Activated T-cell treated with anti-CD3 and anti-CD28 coated beads for 4 hours (primary cell): ENCODE data around the gene ZNF688.
A peak's percentile ranks its signal among the peaks of the same experiment; 100 is the strongest.
"Not testable (repeated sequence)": the region's sequence is repeated elsewhere in the genome, so short reads cannot be mapped to it uniquely, and the experiment has no call there.

Source experiments
- DNase-seq: peaks from one replicate; pipeline ENCODE4 v3.0.0-alpha.2; 2020

Gene ZNF688

DNA sequence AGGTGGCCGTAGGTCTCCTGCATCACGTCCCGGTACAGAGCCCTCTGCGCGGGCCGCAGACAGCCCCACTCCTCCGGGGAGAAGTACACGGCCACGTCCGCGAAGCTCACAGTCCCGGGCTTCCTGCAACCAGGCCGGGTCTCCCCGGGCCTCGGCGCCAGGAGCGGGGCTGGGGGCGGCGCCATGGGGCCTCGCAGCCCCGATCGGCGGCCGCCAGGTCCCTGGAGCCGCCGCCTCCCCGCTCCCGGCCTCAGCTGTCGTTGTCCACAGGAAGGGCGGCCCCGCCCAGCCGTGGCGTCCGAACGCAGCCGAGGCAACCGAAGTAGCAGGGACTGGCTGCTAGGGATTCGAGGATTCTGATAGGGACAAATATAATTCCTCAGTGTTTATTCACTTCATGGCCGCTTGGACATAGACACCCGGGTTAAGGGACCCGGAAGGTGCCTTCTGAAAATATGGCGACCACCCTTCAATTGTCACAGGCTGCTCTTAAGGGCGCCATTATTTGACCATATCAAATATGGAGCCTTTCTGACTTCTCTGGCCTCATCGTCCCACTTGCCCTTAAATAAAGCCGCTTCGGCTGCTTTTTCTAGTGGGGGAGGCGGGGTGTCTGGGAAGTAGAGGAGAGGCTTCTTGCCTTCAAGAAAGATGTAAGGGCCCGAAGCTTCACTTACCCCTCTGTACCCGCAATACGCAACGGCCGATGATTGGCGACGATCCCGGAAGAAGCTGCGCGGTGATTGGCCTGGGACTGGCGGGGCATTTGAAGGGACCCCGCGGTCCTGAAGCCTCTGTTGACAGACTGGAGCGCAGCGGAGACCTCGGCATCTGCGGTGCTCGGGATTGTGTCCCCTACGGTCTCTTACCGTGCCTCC lies at the start of gene ZNF688:
Gene ZNF688 (minus strand): TSS at position 270 of the 878 bp plus-strand sequence. CDS start 85 bp downstream, at position 185.
- DNase-seq: peak; percentile 91

DNA sequence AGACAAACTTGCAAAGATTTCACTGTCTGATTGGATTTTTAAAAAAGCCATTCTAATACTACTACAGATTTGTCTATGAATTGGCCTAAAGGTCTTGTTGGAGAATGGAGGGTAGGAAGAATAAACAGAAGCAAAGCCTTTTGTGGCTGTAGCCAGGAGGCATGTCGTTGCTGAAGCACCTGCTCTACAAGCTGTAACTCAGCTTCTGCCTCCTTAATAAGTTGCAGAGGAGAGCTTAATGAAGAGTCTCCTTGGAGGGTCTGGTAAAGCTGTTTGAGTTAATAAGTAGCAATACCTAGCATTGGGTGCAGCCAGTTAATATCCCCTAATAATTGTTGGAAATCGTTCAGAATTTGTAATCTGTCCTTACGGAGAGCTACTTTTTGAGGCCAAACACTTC lies 48.7 kb upstream of the ZNF688 start:
- no peak for DNase-seq

DNA sequence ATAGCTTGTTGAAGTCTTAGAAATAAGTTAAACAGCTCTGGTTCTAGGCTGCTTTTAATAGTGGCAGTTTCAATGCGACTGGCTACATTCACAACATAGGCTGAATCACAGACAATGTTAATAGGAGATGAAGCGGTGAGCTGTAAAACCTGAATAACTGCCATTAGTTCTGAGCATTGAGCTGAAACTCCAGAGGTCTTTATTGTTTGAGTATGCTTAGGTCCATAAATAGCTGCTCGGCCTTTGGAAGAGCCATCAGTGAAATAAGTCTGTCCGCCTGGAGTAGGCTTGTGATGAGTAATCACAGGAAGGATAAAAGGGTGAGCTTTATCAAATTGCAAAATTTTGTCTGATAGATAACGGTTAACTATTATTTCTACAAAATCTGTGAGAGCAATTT lies 48.1 kb upstream of the ZNF688 start:
- DNase-seq: no peak

DNA sequence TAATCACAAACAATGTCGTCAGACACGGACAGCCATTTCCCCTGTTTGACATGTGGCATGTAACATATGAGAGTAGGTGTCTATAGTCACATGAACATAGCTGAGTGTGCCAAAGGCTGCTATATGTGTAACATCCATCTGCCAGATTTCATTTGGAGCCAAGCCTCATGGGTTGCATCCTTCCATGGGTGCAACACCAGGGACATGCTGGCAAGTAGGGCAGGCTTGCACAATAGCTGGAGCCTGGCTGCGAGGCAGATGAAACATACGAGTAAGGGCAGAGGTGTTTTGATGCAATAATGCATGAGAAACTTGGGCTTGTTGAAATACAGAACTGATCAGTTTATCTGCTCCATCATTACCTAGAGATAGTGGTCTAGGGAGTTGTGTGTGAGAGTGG lies 47.7 kb upstream of the ZNF688 start:
- DNase-seq: no peak

DNA sequence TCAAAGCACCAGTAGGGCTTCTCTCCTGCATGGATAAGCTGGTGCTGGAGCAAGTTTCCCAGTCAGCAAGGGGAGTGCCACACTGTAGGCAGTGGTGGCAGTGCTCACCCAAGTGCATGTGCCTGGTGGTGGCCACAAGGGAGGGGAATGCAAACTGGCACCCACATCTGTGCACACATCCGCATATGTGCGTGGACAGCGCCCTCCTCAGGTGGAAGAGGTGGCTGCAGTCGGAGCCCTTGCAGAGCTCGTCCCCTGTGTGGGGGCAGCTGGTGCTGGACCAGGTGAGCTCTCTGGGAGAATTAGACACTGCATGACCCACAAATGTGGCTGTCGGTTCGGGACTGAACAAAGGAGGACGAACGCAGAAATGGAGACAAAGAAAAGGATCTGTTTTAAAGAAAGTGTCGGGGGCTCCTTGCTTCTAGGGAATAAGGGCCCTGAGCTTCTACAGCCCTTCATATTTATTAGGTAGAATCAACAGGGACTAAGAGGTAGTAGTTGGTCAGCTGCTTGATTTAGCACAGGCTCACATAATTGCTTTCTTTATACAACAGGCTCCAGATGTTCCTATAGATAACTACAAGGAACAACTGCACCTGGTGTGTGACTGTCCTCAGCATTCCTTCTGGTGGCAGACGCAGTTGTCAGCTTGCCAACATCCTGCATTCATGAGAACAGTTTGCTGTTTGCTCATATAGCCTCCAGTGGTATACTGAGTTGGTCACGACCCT lies 44.0 kb upstream of the ZNF688 start:
- peak; percentile 38 for DNase-seq

DNA sequence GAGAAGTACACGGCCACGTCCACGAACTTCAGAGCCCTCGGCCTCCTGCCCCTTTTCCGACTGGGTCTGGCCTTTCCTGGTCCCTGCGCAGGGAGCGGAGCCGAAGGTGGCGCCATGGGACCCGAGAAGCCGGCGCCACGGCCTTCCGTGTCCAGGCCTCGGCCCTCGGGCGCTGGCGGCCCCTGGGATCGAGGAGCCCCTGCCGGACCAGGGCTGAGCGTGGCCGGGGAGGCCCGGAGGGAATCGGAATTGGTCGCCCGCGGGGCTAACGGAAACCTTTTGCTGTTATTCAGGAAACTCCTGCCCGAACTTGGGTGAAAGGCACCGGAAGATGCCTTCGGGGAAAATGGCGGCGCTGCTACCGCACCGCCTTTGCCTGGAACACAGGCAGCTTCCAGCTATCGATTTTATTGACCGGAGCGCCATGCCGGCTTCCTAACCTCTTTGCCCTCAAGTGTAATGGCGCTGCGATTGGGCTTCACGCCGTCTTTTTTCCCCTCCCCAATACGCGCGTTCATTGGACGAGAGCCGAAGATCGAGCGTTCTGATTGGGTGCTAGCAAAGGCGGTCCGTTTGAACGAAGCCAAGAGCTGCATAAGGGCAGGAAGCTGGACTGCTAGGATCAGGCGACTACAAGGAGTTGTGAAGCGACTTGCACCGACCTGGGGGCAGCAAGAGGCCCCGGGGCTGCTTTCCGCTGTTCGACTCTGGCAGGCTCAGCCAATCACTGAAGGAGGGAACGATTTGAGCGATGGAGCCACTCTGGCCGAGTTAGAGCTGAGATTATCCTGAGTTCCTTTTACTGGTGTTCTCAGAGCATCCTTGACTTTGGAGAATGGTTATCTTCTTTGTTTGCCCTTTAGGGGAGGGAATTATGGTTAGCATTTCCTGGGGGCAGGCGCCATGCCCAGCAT lies 38.7 kb upstream of the ZNF688 start, which contains the start of gene ZNF689:
Gene ZNF689 (minus strand): TSS at position 464 of the 914 bp plus-strand sequence. CDS start 348 bp downstream, at position 116.
- peak; percentile 96 for DNase-seq

DNA sequence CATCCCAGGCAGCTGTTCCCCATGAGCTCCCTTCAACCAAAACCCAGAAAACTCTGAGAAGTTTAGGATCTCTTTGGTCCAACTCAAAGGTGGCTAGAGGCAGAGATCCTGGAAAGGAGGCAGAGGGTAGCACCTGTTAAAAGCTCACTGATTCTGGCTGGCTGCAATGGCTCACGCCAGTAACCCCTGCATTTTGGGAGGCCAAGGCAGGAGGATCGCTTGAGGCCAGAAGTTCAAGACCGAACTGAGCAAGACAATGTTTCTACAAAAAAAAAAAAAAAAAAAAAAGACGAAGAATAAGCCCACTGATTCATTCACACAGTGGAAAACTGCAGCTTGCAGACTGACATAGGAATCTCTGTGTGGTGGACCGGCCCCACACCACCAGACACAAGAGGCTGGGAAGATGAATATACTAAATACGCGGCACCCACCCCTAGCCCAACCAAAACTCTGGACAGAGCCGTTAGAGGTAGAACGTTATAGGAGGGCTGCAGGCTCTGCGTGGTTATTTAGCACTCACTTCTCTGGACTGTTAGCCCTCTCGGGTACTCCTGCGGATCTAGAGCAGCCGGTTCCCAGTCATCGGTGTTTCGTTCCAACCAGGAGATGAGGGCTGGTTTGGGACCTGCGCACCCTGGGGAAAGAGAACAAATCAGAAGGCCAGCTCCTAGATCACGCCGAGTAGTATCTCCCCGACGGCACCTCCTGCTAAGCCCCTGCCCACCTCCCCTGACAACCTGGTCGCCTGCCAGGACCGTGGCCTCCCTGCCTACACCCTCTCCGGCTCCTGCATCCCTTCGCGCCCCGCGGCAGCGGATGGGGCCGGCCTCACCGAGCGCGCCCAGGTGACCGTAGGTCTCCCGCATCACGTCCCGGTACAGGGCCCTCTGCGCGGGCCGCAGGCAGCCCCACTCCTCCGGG lies 37.8 kb upstream of the ZNF688 start:
- peak; percentile 24 for DNase-seq

DNA sequence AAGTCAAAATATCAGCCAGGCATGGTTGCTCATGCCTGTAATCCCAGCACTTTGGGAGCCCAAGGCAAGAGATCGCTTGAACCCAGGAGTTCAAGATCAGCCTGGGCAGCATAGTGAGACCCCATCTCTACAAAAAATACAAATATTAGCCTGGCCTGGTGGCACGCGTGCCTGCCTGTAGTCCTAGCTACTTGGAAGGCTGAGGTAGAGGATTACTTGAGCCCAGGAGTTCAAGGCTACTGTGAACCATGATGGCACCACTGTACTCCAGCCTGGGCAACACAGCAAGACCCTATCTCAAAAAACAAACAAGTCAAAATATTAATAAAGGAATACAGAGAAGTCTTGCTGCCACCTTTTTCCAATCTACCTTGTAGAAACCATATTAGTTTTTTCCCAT lies 34.5 kb upstream of the ZNF688 start:
- DNase-seq: no peak

DNA sequence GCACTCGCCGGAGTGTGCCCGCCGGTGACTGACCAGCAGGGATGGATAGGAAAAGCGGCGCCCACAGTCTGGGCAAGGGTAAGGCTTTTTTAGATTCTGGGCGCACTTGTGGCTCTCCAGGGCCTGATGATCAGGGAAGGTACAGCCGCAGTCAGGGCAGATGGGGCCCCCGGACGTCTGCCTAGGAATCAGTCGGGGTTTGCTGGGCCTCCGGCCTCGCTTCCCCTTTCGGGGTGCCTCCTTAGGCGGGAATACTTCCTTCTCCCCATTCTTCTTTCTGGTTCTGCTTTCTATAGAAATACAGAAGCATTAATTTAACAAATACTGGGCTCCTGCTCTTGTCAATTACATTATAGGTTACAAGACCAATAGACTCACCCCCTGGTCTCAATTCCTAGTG lies 33.6 kb upstream of the ZNF688 start:
- no peak for DNase-seq

DNA sequence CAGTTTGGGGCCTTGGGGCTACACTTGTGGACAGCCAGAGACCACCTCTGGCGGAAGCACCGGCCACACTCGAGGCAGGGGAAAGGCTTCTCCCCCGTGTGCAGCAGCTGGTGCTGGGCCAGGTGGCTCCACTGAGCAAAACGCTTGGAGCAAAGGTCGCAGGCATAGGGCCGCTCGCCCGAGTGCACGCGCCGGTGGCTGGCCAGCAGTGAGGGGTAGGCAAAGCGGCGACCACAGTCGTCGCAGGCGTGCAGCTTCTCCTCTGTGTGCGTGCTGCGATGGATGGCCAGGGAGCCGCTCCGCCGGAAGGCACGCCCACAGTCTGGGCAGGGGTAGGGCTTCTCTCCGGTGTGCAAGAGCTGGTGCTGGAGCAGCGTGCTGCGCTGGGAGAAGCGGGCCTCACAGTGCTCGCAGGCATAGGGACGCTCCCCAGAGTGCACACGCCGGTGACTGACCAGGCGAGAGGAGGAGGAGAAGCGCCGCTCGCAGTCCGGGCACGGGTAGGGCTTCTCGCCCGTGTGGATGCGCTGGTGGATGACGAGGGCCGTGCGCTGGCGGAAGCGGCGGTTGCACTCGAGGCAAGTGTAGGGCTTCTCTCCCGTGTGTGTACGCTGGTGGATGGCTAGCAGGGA lies 32.9 kb upstream of the ZNF688 start:
- no peak for DNase-seq

DNA sequence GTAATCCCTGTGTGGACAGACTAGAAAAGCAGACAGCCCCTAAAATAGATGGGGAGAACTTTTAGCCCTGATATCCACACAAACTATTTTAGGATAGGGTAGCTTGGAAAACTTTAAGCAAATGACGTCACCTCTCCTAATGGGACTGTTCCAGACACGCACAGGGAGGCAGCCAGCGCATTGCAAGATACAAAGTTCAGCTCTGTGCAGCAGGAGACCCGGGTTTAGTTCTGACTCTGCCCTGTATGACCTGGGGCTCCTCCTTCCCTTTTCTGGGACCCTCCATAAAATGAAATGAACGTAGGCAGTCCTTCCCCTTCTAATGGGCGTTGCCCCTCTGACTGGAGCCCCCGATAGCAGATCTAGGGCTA lies 32.4 kb upstream of the ZNF688 start:
- DNase-seq: no peak

DNA sequence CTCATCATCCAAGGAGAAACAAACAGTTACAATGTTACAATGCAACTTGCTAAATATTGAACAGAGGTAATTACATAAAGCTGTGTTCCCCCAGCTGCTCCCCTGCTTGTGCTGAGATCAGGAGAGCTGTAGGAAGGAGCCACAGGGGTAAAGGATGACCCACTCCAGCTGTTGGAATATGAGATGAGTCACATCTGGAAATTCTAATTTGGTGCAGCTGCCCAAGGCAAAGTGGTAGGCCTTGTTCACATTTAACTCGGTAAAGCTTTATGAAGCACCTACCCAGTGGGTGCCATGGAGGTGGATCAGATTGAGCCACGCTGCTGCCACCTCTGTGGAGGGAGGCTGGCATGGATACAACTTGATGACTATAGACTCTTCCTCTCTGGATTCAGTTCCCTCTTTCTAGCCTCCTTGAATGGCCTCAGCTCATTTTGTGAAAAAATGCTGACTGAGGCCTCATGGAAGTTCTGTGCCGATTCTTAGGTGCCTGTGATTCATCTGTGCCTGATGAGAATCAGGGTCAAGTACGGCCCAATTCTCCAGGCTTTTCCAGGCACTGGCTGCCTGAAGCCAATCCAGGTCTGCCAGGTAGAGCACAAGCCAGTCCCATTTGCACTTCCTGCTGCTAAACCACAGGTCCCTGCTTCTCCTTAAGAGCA lies 31.2 kb upstream of the ZNF688 start:
- no peak for DNase-seq

DNA sequence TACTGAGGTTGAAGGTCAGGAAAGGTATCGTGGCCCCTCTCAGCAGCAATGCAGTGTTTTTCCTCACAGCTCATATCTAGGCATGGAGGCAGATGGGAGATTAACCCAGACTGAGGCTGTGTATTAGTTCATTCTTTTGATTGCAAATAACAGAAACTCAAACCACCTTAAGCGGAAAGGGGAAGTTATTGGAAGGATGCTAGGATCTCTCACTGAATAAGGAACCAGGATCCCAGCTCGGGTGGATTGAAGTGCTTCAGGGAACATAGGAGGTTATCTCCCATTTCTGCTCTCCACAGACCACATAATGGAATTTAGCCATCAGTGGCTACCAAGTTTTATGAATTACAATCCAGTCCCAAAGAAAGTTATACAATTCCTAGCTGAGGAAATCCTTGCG lies 30.5 kb upstream of the ZNF688 start:
- no peak for DNase-seq

DNA sequence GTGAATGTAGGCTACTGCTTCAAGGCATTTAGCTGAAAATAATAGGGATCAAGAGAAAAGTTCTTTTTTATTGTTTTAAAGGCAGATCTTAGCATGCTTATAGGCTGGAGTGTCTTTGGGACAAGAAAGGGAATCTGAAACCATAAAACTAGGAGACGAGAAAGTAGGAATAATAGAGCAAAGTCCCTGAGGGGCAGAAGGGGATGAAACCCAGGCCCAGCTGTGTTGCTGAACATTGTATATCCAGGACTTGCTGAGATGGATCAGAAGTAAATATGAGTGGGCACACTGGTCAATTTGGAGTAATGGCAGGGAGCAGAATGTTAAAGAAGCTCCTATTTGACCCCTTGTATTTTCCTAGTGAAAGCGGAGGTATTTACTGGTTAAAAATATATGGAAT lies 29.4 kb upstream of the ZNF688 start:
- DNase-seq: no peak

DNA sequence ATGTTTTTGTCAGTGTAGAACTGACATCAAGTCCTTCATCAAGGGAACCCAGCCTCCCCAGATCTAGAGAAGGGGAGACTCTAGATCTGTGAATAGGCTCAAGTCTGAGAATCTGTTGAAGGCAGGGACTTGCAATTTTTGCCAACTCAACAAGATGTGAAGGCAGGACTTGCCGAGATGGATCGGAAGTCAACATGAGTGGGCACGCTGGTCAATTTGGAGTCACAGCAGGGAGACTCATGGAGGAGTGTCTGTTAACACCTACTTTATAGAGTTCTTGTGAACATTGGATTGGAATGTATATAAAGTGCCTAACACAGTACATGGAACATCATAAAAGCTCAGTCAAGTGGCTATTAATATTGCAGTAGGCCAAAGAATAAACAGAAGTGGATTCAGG lies 28.7 kb upstream of the ZNF688 start:
- DNase-seq: no peak

DNA sequence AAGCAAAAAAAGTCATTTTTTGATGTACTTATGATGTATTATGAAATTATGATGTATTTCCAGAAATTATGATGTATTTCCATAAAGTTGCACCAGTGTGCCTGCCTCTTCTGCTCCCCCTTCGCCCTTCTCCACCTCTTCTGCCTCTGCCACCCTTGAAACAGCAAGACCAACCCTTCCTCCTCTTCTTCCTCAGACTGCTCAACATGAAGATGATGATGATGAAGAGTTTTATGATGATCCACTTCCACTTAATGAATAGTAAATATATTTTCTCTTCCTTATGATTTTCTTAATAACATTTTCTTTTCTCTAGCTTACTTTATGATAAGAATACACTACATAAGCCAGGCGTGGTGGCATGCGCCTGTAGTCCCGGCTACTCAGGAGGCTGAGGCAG lies 21.4 kb upstream of the ZNF688 start:
- no peak for DNase-seq

DNA sequence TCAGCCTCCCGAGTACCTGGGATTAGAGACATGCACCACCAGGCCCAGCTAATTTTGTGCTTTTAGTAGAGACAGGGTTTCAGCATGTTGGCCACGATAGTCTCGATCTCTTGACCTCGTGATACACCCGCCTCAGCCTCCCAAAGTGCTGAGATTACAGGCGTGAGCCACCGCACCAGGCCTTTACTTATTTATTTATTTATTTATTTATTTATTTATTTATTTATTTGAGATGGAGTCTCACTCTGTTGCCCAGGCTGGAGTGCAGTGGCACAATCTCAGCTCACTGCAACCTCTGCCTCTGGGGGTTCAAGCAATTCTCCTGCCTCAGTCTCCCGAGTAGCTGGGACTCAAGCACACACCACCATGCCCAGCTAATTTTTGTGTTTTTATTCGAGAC lies 19.4 kb upstream of the ZNF688 start:
- not testable (repeated sequence) for DNase-seq

DNA sequence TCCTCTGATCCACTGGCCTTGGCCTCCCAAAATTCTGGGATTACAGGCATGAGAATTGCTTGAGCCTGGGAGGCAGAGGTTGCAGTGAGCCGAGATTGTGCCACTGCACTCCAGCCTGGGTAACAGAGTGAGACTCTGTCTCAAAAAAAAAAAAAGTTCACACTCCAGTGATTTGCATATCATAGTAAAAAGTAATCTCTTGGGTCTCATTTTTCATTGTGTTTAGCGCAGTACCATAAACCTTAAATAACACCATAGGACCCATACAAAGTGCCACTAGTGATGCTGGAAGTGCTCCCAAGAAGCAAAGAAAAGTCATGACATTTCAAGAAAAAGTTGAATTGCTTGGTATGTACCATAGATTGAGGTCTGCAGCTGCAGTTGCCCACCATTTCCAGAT lies 18.1 kb upstream of the ZNF688 start:
- not testable (repeated sequence) for DNase-seq

DNA sequence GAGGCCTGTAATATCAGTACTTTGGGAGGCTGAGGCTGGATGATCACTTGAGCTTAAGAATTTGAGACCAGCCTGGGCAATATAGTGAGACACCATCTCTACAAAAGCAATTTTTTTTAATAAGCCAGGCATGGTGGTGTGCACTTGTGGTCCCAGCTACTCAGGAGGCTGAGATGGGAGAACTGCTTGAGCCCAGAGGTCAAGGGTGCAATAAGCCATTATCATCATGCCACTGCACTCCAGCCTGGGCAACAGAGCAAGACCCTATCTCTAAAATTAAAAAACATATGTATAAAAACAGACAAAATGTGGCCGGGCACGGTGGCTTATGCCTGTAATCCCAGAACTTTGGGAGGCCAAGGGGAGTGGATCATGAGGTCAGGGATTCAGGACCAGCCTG lies 17.1 kb upstream of the ZNF688 start:
- DNase-seq: no peak

DNA sequence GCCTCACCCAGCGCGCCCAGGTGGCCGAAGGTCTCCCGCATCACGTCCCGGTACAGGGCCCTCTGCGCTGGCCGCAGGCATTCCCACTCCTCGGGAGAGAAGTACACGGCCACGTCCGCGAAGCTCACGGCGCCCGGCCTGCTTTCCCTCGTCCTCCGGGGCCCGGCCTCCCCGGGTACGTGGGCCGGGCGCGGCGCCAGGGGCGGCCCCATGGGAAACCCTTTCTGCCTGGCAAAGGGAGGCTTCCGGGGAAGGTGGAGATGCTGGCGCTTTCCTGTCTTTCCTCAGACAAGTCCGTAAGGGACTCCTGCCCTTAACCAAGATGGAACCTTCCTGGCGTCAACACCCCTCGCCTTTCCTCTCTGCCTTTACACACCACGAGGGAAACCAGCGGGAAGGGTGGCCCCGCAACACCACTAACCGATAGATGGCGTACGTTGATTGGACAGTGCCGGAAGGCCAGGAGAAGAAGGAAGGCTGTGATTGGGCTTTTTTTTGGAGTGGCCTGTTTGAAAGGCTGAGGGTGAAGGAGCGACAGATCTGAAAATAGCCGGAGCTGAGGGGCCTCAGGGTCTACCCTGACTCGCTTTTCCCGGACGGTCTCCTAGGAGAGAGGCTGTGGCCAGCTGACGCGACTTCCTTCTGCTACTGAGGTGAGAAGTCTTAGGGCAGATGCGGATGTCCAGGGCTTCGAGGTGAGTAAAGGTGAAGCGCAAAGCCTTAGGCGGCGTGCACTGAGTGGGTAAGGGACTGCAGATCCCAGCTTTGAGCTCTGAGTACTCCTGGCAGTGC lies 14.1 kb upstream of the ZNF688 start, which contains the start of gene ZNF785:
Gene ZNF785 (minus strand): TSS at position 298 of the 792 bp plus-strand sequence. CDS start 86 bp downstream, at position 212.
- DNase-seq: peak; percentile 85
